HG03103 (cell line): Measurements from ENCODE around the gene NAALADL2.
A peak's percentile ranks its signal among the peaks of the same experiment; 100 is the strongest.
"Not testable (repeated sequence)": the region's sequence is repeated elsewhere in the genome, so short reads cannot be mapped to it uniquely, and the experiment has no call there.

Experiments
- ATAC-seq: cut with Tn5 transposase; IDR thresholded peaks from one replicate; pipeline ENCODE4 v1.9.1; 2021; ENCODE audit warnings: low read depth; ENCODE audit not compliant: unreplicated experiment

NAALADL2 gene

DNA sequence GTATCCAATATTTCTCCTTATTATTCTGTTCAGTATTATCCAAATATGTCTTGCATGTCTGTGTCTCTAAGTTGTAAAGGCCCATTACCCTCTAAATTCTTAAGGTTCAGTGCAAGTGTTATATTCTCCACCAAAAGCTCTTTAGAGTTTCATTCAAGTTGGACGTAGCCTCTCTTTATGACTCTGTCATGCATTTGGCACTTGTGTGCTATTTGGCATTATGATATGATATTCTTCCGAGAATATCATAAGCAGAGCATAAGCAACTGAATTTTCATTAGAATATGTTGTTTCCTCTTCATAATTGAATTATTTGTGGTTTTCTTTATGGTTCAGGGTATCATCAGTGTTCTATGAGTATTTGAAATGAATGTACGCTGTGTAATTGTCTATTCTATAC is 594.2 kb downstream of the NAALADL2 start:
- no peak for ATAC-seq

- ATAC-seq: no peak
Observed at GRCh38 chr3:175456466-175456865, 597.3 kb downstream of the NAALADL2 start.

DNA sequence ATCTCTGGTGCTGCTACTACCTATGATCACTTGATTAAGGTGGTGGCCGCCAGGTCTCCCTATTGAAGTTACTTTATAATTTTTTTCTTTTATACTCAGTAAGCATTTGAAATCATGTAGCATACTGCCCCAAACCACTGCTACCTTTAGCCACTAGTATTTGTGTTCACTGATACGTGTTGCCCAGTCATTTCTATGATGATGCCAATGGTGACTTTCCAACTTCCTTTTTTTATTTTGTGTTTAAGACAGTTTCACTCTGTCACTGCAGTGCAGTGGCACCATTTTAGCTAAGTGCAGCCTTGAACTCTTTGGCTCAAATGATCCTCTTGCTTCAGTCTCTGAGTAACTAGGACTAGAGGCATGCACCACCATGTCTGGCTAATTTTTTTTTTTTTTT is 598.2 kb downstream of the NAALADL2 start:
- no peak for ATAC-seq

DNA sequence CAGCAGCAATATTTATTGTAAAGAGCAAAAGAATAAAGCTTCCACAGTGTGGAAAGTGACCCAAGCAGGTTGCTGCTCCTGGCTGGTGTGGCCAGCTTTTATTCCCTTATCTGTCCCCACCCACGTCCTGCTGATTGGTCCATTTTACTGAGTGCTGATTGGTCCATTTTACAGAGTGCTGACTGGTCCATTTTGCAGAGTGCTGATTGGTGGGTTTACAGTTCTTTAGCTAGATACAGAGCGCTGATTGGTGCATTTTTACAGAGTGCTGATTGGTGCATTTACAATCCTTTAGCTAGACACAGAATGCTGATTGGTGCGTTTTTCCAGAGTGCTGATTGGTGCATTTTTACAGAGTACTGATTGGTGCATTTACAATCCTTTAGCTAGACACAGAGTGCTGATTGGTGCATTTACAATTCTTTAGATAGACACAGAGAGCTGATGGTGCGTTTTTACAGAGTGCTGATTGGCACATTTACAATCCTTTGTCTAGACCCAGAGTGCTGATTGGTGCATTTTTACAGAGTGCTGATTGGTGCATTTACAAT is 601.8 kb downstream of the NAALADL2 start:
- ATAC-seq: not testable (repeated sequence)

GRCh38 chr3:175464362-175464761 is 605.2 kb downstream of the NAALADL2 start:
- no peak for ATAC-seq

- no peak for ATAC-seq
Observed at GRCh38 chr3:175469124-175469523, 610.0 kb downstream of the NAALADL2 start.

- ATAC-seq: no peak
Observed at GRCh38 chr3:175475765-175476164, 616.6 kb downstream of the NAALADL2 start.

- no peak for ATAC-seq
Observed at GRCh38 chr3:175476489-175476888, 617.4 kb downstream of the NAALADL2 start.

DNA sequence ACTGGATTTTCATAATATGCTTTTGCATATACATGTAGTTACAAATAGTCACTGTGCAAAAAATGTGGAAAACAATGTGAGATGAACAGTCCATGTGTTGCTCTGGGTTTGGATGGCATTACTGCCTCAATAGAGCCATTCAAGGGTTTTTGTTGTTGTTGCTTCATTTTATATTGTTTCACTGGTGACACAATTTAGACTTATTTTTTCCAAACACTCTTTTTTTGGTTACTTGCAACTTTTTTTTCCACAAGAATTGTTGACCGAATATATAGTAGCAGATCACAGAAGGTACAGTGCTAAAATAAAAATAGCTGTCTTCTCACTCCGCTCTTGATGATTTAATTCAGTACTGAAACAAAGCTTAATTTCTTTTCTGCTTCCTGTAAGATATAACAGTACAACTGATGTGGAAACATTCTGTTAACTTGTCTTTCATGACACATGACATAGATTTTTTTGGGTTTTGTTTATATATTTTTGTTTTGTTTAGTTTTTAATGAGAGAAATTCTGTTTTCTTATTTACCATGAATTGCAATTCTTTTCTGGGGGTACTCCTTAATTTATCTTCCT is 618.6 kb downstream of the NAALADL2 start:
- no peak for ATAC-seq

DNA sequence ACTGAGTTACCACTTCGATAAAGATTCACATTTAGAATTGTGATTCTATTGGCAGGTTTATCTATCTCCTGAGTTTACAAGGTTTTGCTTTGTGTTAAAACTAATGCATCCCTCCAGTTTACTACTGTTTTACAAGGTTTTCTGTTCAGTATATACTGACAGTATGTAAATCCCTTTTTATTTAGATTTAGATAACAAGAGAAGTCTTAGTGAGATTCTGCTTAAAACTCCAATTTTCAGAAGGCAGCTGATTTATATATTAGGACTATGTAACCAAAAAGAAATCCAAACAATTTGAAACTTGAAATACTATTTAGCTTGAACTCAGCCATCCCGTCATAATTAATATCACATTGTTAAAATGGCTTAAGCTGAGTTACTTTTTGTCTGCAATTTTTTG is 619.2 kb downstream of the NAALADL2 start:
- no peak for ATAC-seq

GRCh38 chr3:175479175-175479574 is 620.0 kb downstream of the NAALADL2 start:
- no peak for ATAC-seq

DNA sequence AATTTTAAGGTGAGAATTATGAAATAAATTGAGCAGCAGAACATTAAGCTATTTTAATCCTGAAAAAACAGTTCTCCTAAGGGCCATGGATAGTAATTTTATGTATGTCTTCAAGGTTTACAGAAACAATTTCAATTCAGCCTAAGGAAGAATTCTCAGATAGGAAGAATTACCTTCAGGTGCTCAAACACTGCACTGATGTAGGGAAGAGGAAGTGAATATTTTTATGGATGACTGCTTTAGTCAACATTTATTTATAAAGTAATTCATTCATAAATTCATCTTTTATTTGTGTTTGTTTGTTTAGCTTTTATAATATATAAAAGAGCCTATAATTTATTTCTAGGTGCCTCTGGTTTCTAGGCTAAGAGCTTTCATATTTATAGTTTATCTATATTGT is 620.7 kb downstream of the NAALADL2 start:
- ATAC-seq: no peak

DNA sequence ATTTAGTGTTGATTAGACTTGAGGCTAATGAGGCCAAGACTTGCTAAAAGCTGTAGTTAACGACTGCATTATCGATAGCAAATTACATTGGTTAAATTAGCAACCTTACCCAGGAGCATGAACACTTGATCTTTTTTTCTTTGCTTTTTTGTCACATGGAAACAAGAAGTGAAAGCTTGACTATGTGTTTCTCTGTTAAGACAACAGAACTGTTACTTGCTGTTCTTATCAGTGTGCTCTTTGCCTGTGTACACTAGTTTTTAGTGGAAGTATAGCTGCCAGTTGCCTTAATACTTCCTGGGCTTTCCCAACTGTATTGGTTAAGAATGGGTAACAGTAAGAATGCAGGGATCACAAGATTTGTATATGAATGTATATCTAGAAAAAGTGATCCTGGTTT is 625.5 kb downstream of the NAALADL2 start:
- ATAC-seq: no peak

GRCh38 chr3:175485436-175485835 is 626.3 kb downstream of the NAALADL2 start:
- no peak for ATAC-seq

DNA sequence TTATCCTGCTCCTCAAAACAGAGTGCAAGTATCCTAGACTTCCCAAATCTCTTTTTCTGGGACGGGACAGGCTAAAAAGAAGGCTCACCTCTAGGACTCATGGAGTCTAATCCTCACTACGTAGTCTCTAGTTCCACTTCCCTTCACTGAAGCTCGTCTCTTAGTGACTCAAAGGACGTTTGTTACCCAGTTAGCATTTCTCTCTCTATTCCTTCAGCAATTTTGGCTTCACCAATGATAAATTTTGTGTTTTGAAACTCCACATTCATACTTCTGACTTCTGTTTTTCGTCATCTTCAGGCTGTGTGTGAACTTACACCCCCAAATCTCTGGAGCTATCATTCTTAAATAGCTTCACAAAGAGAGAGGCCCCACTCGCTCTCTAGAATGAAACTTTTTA is 627.1 kb downstream of the NAALADL2 start:
- no peak for ATAC-seq

GRCh38 chr3:175489406-175489805 is 630.3 kb downstream of the NAALADL2 start:
- no peak for ATAC-seq

DNA sequence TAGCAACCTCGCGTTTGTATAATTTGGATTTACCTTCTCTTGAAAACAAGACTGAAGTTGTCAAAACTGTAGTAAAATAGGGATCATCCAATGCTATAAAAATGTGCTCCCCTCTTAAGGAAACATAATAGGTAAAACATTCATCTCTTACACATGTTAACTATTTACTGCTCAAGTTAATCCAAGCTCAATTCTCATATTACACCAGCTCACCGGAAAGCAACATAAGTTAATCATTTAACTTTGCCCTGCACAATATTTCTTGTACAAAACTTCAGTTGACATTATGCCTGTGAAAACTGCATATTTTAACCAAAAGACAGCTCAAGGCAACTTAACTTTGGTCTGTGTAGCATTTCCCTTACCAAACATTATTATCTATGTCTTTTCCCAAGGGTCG is 634.2 kb downstream of the NAALADL2 start:
- no peak for ATAC-seq

DNA sequence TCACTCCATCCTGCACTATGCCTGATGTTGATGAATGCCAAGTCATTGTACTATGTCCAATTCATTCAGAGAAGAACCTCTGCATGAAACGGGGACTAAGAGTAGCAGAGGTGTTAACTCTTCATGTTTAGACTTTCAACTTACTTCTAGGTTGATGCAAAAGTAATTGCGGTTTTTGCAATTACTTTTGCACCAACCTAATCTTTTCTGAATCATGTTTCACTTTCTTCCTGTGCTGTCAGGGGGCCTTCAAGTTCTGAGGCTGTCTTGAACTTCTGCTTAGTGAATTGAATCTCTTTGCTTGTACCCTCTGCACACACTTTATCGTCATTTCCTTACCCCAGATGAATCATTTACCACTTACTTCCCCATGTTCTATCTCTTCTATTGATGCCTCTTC is 636.2 kb downstream of the NAALADL2 start:
- ATAC-seq: no peak

GRCh38 chr3:175502155-175502554 is 643.0 kb downstream of the NAALADL2 start:
- no peak for ATAC-seq

- ATAC-seq: no peak
Observed at GRCh38 chr3:175511219-175511785, 652.2 kb downstream of the NAALADL2 start.

GRCh38 chr3:175512700-175513099 is 653.6 kb downstream of the NAALADL2 start:
- ATAC-seq: no peak

- ATAC-seq: peak; percentile 57
Observed at GRCh38 chr3:175518459-175518858, 659.3 kb downstream of the NAALADL2 start.
